ENCODE results near the gene INPP5B.

DNA sequence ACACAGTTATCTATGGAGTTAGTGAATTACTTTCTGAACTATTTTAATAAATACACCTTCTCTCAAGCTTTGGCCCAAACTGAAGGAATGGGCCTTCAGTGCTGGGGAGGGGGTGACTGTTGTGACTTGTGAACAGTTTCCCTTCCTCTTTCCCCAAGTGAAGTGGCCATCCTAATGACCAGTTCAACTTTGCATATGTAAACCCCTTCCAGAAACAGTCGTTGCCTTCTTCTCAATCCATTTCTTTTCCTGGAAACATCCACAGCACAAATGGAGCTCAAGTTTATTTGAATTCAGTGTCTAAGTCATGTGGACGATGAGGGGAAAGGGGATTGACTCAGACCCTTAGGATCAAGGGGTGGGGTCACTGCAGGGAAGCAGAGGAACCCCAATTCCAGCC is 1.3 kb upstream of the INPP5B start:
- no peak for TF ChIP-seq POLR2A (IDR thresholded peaks at IDR 0.05)
- TF ChIP-seq, protein P1, sequence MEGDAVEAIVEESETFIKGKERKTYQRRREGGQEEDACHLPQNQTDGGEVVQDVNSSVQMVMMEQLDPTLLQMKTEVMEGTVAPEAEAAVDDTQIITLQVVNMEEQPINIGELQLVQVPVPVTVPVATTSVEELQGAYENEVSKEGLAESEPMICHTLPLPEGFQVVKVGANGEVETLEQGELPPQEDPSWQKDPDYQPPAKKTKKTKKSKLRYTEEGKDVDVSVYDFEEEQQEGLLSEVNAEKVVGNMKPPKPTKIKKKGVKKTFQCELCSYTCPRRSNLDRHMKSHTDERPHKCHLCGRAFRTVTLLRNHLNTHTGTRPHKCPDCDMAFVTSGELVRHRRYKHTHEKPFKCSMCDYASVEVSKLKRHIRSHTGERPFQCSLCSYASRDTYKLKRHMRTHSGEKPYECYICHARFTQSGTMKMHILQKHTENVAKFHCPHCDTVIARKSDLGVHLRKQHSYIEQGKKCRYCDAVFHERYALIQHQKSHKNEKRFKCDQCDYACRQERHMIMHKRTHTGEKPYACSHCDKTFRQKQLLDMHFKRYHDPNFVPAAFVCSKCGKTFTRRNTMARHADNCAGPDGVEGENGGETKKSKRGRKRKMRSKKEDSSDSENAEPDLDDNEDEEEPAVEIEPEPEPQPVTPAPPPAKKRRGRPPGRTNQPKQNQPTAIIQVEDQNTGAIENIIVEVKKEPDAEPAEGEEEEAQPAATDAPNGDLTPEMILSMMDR (IDR thresholded peaks at IDR 0.05), result no peak
